Hematopoietic multipotent progenitor cell treated with erythropoietin and hydrocortisone succinate and interleukin-3 and kit ligand, for 6 days (in vitro differentiated cells): ENCODE measurements around the gene FRMD4A.
"Not testable (repeated sequence)": the region's sequence is repeated elsewhere in the genome, so short reads cannot be mapped to it uniquely, and the experiment has no call there.

Experiments
- DNase-seq: peaks from one replicate; pipeline ENCODE4 v3.0.0-alpha.2; 2015

Gene FRMD4A

DNA sequence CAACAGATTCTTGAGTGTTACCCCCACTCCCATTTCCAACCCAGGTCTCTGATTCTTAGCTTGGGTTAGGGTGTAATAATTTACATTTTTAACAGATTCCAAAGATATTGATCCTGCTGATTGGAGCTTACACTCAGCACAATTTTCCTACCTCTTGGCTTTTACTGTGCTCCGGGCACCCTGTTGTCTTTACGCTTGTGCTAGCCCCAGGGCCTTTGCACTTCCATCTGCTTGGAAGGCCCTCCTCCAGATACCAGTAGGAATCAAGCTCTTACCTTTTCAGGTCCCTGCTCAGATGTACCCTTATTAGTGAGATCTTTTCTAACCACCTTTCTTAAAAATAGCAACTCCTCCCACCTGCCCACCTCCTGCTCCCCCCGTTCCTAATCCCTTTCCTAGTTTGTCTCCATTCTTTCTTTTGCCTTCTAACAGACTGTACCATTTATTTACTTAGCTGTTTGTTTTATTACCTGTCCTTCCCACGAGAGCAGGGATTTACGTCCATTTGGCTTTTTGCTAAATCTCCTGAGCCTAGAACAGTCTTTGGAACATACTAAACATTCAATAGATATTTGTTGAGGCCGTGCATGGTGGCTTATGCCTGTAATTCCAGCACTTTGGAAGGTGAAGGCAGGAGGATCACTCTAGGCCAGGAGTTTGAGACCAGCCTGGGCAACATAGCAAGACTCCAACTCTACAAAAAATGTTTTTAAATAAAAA lies 427.7 kb downstream of the FRMD4A start:
- no peak for DNase-seq

DNA sequence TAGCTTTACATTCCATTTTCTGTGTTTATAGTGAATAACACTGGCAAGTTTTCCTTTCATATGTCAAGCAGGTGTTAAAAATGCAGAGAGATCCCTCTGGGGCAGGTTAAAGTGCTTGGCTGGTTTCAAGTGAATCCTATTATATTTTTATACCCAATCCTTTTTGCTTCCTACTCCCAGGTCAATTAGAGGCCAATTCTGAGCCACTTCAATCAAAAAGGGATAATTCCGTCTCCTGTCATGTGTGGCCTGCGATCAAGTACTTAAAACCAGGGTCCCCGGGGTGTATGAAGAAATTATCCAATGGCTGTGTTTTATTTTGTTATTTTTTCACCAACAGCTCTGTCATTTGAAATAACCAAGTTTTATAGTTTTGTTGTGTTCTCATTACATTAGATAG lies 430.8 kb downstream of the FRMD4A start:
- no peak for DNase-seq

DNA sequence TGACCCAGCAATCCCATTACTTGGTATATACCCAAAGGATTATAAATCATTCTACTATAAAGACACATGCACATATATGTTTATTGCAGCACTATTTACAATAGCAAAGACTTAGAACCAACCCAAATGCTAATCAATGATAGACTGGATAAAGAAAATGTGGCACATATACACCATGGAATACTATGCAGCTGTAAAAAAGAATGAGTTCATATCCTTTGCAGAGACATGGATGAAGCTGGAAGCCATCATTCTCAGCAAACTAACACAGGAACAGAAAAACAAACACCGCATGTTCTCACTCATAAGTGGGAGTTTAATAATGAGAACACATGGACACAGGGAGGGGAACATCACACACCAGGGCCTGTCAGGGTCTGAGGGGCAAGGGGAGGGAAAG lies 434.6 kb downstream of the FRMD4A start:
- not testable (repeated sequence) for DNase-seq

DNA sequence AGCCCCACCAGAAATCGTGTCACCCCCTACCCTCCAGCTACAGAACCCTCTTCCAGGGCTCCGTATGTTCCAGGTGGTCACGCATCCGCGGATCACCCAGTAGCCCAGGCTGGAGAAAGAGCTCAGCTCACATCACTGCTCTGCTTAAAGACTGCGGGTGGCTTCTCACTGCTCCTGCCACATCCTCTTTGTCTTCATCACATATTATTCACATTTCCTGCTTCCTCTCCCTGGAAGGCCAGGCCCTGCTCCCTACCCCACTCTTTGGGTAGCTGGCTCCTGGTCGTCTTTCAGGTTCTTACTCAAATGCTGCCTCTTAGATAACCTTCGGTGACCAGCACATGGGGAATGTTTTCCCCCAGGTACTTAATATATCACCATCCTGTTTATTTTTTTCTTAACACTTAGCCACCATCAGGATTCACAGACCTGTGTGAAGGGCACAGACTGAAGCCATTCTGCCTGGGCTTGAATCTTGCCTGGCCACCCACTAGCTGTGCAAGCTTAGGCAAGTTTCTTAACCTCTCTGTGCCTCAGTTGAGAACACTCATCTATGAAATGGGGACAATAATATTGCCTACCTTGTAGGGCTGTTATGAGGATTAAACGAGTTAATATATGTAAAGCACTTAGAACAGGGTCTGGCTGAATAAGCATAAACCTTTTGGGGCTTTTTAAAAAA lies 436.2 kb downstream of the FRMD4A start:
- DNase-seq, result no peak

DNA sequence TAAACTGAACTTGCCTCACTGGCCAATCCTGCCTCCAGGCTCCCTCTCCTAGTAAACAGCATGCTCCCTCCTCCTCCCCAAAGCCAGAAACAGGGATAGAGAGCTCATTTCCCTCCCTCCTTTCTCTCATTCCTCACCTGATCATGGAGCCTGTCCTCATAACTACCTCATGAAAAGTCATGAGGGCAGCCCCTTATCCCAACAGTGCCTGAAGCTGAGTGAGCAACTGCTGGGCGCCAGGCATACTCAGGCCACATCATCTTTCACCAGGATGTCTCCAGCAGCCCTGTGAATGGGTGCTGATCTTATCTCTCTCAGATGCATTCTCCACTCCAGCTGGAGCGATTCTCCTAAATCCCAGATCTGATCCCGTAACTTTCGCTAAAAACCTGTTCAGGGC lies 436.8 kb downstream of the FRMD4A start:
- no peak for DNase-seq

DNA sequence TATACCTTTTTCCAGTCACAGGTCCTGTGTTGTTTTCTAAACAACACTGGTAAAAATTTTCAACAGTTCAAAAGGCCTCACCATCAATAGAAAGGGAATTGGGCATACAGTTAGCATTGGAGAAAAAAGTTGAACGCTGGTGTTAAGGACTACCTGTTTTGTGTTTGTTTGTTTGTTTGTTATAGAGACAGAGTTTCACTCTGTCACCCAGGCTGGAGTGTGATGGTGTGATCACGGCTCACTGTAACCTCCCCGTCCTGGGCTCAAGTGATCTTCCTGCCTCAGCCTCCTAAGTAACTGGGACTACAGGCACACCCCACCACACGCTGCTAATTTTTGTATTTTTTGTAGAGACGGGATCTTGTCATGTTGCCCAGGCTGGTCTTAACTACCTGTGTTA lies 437.9 kb downstream of the FRMD4A start:
- no peak for DNase-seq

DNA sequence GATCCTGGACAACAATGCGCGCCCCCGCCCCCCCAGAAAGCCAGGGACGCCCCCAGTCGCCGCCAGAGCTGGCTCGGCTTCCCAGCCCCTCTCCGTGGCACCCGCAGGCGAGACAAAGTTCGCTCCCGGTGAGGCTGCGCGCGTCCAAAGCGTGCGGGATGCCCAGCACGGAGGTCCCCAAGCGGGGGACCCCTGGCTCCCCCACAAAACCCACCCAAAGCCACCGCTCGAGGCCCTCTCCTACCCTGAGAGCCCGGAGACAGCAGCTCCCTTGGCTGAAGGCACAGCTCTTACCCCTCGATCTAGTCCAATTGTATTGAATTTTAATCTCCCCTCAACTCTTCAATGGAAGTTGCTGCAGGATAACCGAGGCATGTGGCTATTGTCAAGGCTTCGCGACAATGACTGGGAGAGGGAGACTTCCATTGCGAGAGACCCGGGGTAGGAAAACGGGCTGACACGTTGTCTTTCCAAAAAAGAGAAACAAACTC lies 438.7 kb downstream of the FRMD4A start:
- DNase-seq, result no peak

DNA sequence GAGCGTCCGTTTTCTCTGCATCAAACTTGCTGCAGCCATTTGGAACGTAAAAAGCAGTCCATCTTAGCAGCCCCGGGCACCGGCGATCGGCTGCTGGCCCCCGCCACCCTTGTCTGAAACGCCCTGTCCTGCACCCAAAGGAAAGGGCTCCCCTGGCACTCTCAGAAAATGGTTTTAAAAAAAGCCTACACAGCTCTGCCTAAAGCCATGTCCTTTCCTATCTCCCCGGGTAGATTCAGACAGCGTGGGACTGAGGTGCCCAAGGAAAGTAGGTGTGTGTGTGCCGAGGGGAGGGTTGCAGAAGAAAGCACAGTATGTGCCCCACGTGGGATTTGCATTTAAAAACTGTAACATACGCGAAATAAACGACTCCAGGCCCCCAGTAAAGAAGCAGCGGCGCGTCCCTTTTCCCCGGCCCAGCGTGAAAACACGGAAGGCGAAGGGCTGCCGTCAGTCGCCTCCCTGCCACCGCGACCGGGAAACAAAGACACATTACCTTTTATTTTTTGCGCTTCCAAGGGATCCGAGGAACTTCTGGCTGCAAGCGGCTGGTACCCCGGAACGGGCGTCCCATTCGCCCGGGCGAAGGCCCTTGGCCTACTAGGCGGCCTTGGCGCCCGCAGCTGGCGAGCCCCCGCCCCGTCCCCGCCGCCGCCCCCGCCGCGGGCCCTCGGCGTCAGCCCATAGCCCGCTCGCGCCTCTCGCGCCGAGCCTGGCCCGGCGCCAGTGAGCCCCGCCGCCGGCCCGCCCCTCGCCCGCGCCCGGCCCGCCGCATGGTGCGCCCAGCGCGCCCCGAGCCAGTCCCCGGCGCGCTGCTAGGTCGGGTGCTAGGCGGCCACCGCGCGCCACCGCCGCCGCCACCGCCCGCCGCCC lies 439.4 kb downstream of the FRMD4A start:
- no peak for DNase-seq

DNA sequence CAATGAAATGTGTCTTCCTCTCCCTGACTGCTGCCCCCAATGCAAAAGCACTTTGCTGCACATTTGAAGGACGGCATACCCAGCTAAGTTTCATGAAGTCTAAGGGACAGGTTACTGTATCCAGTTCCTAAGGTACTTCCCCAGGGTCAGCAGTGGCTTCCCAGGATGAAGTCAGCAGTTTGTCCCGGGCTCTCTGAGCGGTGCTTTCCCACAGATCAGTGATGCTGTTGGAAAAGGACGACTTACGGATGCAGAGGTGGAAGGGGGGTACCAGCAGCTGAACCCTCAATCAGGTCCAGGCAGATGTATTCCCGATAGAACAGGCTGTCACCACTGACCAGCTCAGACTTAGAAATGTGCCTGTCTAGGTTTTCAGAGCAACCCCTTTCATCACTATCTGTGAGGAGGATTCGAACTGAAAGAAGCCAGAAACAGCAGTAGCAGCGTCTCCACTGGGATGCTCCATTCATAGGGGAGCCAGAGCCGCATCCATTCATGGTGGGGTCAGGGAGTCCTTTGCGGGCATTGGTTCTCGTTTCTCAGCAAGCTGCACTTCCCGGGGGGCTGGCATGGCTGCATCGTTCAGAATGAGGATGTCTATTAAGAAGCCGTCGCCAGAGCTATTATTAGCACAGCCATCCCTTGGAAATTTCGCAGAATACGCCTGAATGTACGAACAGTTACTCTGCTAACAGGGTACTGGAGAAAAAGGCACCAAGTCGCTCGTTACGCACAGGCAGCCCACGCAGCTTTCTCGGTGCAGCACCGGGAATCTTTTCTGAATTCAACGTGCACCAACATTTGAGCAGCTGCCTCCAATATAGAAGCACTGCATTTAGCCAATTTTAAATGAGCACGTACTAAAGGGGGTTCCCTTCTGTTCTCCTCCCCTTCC lies 440.2 kb downstream of the FRMD4A start:
- no peak for DNase-seq

DNA sequence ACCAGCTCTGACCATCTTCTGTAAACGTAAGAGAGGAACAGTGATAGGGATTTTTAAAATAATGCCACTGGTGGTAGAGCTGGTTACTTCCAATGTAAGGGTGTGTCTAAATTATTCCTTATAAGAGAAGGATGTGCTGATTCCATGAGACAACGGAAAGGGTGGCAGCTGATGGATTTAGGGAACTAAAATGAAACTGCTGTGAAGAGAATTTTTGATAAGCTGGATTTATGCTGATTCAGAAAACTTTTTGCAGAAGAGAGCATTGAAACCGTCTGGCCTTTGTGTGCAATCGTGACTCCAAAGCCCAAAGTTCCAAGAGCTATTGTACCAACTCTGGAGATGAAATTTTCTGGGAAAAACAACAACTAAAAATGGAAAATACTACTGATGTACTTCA lies 443.0 kb downstream of the FRMD4A start:
- DNase-seq, result no peak

DNA sequence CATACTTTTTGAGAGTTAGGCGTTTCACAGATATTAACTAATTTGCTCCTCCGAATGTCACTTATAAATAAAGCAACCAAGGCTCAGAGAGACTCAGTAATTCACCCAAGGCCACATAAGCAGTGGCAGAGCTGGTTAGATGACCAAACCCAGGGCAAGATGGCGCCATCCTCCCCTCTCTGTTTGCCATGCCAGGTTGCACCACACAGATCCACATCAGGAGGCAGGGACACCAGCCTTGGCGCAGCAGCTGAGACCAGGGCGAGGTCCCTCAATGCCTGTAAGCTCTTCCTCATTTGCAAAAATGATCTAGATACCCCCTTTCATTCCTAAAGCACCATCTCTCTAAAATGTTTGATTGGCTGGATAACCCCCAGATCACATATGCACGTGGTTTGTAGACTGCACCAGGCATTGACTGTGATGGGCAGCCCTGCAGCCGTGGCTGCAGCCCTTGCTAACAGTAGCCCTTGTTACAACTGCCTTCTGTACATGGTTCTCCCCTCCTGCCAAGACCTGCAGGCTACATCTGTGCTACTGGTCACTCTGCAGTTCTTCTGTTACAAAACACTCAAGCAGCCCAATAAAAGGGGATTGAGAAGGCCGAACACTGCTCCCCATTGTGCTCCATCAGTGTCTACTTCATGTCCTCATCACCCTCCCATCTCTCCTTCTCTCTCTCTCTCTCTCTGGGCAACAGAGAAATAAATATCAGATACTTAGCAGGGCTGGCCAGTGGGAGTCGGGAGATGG lies 445.3 kb downstream of the FRMD4A start:
- no peak for DNase-seq

DNA sequence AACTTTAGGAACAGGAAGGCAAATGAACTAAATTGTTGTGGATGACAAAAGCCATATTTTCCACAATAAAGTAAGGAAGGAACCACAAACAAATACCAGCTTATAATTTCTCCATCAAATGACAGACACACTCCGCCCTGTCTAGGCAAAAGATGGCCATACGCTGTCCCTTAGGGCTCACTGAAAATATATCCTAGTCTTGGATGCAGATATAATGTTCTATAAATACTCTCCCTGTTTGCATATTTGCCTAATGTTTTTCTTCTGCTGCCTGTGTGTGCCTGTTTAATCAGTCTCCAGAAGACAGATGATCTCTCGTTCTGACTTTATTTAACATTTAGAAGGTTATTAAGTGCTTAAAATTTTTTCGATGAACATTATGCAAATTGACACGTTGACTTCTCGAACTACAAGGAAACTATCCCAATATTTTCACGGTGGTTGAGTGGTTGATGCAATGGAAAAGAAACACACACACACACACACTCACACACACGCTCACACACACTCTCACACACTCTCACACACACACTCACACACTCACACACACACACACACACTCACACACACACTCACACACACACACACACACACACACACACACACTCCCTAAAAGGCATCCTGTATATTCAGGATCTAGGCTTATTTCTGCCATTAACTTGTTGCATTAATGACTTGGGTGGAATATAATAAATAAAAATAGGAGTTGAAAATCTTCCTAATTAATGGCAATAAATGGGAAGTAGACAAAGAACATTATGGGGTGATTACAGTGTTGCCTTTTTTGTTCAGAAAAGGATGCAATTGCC lies 446.9 kb downstream of the FRMD4A start:
- DNase-seq, result no peak

DNA sequence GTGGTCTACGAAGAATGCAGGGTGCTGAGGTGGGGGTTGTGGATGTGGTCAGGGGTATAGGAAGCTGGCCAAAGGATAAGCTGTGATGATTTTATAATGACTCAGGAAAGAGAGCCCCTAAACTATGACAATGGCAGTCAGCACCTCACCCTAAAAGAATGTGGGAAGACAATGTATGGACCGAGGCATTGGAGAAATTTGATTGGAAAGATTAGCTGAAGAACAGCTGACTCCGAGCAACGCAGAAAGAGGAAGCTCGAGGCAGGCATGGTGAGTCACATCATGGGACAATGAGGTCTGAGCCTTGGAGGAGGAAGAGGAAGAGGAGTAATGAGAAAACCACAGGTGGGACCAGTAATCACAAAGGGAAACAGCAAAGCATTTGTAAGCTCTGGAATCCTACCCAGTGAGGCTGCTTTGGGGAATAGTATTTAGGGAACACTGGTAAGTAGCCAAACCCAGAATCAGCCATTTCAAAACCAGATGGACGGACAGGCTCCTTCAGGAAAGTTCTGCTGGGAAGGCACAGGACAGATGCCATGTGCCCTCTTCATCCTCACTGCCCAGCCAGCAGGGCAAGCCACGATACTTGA lies 448.5 kb downstream of the FRMD4A start:
- DNase-seq, result peak; percentile 35

DNA sequence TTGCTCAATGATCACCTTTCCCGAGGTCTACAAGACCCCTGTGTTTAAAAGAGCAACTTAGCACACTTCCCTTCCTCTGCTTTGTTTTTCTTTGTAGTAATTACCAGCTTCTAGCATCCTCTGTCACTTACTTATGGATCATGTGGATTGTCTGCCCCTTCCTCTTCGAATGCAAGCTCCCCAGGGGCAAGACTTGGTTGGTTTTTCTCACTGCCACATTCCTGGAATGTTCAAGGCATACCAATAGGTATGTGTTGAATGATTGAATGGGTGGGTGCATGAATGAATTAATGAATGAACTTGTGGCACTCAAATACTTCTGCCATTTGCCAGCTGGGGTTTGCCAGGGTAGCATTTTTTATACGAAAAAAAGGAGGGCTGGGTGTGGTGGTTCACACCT lies 450.0 kb downstream of the FRMD4A start:
- no peak for DNase-seq

DNA sequence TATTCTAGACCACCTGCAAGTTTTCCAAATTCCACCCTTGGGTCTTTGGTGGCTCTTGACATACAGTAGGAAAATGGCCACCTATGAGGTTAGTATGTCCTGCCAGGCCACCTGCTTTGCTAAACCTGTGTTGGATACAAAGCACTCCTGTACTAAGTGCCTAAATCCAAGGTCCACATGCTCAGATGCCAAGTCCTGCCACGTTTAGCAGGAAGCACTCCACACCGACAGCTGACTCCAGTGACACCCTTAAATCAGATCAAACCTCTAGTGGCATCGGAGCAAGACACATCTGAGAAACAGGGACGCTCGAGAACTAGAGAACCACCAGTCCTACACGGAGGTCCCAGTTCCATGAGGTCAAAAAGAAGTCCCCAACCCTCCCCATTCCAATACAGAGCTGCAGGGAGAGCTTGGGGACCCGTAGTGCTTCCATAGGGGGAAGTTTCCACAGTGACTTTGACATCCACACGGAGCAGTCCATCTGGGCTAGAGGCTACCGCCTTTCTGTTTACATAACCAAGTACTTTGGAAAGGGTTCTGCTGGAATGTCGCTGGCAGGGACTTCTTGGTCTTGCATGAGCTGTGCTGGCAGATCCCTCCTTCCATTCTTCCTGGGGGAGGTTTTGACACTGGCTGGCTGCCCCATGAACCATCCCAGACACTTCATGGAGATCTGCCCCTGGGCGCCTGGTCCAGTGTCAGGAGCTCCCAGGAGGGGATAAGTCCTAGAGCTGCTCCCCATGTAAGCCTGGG lies 453.4 kb downstream of the FRMD4A start:
- no peak for DNase-seq

DNA sequence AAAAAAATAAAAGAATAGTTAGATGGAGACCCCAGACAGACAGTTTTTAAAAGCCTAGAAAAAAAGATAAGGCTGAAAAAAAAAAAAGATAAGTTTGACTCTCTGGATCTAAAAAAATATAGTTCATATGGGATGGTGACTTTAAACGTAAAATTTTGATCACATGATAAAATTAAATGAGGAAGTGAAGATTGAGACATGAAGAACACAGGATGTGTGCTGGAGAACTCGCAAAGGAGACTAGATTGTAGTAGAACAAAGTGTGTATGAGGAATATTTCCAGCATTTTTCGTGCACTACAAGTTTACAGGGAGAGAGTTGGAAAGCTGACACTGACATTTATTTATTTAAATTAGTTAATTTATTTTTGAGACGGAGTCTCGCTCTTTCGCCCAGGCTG lies 457.5 kb downstream of the FRMD4A start:
- DNase-seq, result peak; percentile 16

DNA sequence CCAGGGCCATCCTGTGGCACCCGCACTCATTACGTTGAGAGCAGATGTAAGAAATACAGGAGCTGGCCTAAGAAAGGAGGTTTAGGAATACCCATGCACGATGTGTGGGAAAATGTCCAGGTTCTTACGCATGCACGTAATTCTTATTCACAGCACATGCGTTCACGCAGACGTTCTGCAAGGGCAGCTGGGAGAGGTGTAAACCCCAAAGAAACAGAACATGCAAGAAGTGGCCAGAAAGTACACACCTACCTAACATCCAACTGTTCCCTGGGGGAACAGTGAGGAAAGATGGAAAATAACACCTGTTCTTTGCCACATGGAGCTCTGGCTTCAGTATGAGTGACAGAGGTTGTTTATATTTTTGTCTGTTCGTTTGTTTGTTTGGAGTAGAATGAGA lies 458.3 kb downstream of the FRMD4A start:
- no peak for DNase-seq

DNA sequence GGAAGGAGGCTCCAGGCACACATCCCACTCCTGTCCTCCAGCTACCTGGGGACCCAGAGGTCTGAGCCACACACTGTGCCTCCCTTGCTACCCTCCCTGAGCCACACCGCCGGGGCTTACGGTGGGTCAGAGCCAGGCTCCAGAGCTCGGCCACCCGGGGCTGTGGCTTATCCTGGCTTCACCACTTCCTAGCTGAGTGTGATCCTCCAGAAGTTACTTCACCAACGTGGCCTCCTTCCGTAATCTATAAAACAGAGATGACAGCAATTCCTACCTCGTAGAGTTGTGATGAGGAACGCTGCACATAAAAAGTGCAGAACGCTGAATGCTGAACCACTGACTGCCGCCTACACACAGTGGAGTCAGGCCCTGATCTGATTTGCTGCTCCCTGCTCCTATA lies 458.9 kb downstream of the FRMD4A start:
- no peak for DNase-seq

DNA sequence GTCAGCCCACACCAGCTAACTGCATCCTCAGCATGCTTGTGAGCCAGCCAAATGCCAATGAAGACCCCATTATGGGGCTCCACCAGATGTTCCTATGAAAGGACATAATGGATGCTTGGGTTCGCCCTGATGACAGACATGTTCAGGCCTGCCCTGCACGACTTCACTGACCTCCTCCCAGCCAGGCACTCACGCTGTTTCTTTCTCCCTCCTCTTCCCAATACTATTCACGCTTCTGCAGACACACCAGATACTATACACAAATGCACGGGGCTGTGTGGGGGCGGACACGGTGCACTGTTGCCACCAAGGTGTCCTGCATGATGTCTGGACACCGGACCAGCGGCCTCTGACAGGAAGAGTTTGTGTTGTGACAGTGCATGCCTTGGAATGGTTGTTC lies 459.7 kb downstream of the FRMD4A start:
- no peak for DNase-seq

DNA sequence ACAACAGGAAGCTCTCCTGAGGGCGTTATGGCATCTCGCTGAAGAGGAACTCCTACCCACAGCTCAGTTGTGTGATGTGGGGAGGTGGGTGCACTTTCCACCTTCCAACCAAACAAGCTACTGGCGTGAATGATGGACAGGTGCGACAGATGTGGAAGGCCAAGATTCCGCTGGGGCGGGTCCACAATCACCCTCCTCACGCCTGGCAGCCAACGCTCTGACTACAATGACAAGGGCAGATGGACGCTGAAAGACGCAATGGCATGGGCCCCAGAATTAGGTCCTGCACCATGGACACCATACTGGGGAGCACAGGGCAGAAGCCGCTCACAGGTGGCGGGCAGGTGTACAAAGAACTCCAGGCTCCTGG lies 461.4 kb downstream of the FRMD4A start:
- DNase-seq, result no peak
